ENCODE measurements around the gene SMPD3.

- TF ChIP-seq GATA2 (IDR thresholded peaks at IDR 0.05; ENCODE audit: low read depth, low read length) (no peak), GATA3 (IDR thresholded peaks at IDR 0.05; ENCODE audit: low read depth, low read length) (no peak)
These were observed 67.0 kb downstream of the SMPD3 start for GRCh38 chr16:68381363-68381724.
